ENCODE data around the gene MEPCE.
"Not testable (repeated sequence)": the region's sequence is repeated elsewhere in the genome, so short reads cannot be mapped to it uniquely, and the experiment has no call there.

Gene MEPCE

DNA sequence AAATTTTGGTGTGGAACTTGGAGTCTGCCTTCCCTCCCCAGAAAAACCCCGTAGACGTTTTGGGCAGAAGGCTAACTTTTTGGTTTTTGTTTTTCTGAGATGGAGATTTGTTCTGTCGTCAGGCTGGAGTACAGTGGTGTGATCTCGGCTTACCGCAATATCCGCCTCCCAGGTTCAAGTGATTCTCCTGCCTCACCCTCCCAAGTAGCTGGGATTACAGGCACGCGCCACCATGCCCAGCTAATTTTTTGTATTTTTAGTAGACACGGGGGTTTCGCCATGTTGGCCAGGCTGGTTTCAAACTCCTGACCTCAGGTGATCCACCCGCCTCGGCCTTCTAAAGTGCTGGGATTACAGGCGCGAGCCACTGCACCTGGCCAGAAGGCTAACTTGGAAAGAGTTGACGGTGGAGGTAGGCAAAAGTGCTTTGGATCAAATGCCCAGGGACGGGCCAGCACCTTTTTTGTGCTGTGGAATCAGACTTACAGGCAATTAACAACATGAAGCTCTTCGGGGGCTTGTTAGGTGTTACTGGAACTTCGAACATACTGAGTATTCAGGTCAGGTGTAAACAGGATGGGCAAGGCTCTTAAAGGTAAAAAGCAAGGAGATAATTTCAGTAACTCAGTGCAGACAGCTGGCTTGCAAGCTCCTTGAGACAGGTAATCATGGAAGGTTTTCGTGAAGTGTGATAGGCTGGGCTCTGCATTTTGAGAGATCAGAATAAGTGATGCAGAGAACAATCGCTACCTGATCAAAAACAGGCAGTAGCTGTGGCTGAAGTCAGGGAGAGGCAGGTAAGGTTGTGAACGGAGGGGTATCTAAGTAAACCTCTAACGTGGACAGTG, 4.9 kb downstream of the MEPCE start:
- DNase-seq: no peak

DNA sequence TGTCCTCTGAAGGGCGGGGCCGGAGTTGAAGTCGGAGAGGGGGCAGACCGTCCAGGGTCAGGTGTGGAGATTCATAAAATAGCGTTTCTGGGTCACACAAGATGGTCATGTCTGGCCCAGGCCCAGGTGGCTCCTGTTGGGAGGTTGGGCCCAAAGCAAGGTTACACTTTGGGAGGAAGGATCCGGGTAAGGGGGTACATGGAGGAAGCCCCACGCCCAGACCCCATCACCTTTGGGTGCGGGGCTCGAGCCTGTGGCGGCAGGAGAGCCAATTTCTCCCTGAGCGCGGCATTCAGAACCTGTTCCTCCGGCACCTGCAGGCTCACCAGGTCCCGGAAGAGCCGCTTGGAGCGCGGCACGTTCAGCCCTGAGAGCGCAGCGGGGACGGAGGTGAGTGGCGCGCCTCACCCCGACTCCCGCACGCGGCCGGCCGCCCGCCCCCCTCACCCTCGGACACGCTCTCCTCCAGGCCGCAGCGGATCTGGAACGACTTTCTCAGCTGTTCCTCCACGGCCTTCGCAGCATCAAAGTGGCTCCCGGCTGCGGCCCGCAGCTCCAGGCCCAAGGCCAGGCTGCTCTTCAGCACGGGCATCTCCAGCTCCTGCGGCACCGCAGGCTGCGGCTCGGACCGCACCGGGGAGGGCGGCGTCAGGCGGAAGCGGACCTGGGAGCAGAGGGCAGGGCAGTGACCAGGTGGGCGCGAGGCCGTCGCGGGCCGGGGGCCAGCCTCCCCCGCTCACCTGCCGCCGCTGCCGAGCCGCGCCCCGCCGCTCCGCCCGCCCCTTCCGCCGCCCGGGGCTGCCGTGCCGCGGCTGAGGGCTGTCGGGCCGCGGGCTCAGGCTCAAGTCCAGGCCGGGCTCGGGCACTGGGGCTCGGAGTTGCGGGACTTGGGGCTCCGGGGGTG, 6.0 kb downstream of the MEPCE start:
- DNase-seq: peak; percentile 46

DNA sequence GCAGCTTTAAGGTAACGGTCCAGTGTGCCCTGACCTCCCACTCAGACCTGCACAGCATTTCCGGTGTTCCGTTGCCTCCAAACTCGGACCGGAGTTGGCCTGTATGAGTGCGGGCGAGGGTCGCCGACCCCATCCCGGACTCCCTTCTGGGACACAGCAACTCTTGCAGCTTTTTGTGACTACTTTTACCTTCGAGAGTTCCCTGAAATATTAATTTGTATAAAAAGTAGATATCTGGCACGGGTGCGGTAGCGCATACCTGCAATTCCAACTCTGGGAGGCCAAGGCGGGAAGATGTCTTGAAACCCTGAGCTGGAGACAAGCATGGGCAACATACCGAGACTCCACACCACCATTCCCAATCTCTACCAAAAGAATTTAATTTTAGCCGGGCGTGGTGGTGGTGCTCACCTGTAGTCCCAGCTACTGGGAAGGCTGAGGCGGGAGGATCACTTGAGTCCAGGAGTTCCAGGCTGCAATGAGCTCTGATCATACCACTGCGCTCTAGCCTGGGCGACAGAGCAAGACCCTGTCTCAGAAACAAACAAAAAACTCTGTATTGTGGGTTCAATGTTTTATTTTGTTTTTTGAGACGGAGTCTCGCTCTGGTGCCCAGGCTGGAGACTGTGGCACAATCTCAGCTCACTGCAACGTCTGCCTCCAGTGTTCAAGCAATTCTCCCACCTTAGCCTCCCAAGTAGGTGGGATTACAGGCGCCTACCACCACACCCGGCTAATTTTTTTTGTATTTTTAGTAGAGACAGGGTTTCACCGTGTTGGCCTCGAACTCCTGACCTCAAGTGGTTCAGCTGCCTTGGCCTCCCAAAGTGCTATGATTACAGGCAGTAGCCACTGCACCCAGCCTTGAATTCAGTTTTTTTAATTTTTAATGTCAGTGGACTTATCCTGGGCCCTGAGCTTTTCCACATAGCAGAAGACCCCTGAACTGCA, 7.8 kb downstream of the MEPCE start:
- no peak for DNase-seq

DNA sequence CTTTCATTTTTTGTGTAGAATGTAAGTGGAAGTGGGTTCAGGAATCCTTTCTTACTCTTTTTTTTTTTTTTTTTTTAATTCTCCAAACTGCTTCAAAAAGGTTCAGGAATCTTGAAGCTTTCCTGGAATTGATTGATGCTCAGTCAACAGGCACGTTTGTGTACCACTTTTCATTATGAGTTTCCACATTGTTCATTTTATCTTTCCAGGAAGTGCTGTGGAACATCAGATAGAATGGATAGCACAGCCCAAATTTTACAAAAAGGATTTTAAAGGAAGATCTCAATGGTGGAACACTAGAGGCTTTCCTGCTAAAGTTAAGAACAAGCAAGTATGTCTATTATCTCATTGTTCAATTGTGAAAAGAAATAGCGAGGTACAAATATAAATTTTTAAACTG, 8.5 kb downstream of the MEPCE start:
- DNase-seq: no peak

DNA sequence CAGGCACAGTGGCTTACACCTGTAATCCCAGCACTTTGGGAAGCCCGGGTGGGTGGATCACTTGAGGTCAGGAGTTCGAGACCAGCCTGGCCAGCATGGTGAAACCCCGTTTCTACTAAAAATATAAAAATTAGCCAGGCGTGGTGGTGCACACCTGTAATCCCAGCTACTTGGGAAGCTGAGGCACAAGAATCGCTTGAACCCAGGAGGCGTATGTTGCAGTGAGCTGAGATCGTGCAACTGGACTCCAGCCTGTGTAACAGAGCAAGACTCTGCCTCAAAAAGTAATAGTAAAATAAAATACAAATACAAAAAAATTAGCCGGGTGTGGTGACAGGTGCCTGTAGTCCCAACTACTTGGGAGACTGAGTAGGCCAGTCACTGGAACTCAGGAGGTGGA, 9.1 kb downstream of the MEPCE start:
- not testable (repeated sequence) for DNase-seq

DNA sequence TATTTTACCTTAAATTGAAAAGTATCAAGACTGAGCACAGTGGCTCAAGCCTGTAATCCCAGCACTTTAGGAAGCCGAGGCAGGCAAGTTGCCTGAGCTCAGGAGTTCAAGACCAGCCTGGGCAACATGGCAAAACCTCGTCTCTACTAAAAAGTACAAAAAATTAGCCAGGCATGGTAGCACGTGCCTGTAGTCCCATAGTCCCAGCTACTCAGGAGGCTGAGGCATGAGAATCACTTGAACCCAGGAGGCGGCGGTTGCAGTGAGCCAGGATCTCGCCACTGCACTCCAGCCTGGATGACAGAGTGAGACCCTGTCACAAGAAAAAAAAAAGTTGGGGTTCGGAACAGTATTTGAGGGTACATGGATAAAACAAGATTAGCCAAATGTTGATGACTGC, 9.6 kb downstream of the MEPCE start:
- not testable (repeated sequence) for DNase-seq

DNA sequence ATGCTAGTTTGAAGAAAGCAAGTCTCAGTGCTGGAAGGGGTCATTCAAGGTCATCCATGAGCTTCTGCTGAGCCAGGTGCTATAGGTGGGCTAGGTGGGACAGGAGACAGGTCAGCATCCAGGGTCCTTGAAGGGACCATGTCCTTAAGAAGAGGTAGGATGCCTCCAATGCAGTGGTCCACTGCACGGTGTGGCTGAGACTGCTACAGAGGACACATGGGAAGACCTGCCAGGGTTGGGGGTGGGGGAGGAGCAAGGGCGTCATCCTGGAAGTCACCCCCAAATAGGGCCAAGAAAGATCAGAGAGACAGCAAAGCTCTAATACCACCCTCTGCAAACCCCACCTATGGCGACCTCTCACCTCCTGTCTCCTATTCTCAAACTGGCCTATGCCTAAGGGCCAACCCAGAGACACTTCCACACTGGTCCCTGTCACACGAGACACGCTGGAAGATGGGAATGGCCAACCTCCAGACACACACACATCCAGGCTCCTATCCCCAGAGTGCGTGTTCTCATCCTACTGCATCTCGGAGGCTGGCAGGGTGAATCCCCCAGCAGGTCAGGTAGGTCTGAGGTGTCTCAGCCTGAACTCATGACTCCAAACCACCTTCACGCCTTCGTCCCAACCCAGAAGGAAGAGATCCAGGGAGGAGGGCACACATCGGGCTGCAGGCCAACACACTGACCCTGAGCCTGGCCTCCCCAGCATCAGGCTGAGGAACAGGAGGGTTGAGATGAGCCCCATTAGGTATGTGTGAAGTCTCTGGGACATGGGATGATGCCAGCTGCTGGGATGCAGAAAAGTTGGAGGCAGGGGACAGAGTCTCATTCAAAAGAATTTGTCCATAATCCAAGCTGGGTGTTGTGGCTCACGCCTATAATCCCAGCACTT, 12.3 kb downstream of the MEPCE start:
- DNase-seq: no peak

DNA sequence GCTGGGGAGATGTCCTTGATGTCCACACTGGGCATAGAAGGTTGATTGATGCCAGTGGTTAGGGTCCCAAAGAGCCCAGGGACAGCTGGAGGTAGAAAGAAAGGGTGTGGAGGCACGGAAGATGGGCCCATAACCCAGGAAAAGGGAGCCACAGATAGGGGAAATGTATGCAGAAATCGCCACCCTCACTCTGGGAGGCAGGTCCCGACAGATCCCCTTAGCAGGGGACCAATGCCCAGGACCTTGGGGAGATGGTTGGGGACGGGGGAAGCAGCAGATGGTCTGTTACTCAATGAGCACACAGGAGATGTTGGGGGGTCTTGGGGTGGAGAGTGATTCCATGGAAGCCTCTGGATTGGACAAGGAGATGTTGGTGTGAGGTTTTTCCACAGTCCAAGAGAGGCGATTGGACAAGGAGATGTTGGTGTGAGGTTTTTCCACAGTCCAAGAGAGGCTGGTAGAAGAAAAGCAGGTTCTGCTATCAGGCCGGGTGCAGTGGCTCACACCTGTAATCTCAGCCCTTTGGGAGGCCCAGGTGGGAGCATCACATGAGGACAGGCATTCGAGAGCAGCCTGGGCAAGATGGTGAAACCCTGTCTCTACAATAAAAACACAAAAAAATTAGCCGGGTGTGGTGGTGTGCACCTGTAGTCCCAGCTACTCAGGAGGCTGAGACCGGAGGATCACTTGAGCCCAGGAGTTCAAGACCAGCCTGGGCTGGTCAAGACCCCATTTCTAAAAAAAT, 13.6 kb downstream of the MEPCE start:
- DNase-seq: no peak

DNA sequence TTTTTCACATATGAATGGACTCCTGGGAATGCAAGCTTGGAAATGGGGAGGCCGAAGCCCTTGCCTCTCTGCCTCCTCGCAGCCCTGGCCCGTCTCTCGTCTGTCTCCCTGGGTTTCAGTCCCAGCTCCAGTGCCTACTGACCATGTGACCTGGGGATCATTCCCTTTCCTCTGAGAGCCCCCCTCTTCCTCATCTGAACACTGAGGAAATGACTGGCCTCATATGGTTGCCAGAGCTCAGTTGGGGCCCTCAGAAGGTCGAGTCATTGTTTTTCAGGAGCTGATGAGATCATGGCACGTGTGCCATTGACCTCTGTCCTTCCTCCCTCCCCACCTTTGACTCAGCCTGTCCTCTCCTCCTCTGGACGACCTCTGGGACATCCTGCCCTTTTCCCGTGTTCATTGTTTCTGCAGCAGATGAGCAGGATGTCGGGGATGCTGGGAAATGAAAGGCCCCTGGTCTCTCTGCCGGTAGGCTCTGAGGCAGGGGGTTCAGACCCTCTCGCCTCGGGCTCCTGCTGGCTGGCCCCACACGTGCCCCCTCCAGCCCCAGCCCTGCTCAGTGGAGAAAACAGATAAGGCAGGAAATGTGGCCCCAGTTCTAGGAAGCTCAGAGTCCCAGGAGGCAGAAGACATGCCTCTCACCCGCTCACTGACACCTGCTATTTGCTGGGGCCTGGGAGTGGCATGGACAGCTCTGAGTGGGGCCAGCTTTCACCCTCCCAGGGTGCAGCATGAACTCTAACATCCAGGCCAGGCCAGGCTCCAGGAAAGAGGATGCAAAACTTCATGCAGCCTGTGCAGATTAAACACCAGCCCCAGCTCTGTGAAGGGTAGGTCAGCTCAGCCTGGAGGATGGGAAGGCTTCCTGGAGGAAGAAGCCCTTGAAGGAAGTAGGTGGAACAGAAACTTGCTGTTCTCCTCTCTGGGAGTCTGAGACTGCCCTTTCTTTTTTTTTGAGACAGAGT, 15.0 kb downstream of the MEPCE start:
- DNase-seq: no peak

DNA sequence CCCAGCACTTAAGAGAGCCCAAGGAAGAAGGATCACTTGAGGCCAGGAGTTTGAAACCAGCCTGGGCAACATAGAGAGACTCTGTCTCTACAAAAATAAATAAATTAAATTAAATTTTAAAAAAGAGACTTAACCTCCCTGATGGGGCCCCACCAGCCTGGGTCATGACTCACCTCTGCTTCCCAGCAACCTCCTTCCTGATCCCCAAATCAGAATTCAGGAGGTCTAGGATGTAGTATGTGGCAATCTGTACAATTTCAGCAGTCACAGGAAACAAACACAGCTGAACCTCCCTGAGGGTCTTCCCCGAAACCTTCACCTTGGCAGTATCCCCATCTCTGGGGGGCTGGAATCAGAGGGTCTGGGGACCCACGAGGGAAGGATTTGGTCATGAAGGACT, 16.4 kb downstream of the MEPCE start:
- no peak for DNase-seq

DNA sequence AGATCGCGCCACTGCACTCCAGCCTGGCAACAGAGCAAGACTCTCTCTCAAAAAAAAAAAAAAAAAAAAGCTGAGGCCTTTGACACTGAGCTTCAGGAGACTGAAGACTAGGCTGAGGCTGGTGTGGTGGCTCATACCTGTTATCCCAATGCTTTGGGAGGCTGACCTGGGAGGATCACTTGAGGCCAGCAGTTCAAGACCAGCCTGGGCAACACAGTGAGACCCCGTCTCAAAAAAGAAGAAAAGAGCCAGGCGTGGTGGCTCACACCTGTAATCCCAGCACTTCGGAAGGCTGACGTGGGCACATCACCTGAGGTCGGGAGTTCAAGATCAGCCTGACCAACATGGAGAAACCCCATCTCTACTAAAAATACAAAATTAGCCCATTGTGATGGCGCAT, 17.7 kb downstream of the MEPCE start:
- not testable (repeated sequence) for DNase-seq

DNA sequence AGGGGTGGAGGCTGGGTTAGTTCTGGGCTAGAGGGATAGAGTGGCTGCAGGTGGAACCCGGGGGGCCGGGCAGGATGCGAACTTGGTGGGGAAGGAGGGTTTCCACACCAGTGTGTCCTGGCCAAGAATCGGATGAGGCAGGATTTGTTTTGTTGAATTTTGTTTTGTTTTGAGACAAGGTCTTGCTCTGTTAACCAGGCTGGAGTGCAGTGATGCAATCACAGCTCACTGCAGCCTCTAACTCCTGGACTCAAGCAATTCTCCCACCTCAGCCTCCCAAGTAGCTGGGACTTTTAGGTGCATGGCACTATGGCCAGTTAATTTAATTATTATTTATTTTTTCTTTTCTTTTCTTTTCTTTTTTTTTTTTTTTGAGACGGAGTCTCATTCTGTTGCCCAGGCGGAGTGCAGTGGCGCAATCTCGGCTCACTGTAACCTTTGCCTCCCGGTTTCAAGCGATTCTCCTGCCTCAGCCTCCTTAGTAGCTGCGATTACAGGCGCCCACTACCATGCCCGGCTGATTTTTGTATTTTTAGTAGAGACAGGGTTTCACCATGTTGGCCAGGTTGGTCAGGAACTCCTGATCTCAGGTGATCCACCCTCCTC, 19.7 kb downstream of the MEPCE start:
- no peak for DNase-seq

DNA sequence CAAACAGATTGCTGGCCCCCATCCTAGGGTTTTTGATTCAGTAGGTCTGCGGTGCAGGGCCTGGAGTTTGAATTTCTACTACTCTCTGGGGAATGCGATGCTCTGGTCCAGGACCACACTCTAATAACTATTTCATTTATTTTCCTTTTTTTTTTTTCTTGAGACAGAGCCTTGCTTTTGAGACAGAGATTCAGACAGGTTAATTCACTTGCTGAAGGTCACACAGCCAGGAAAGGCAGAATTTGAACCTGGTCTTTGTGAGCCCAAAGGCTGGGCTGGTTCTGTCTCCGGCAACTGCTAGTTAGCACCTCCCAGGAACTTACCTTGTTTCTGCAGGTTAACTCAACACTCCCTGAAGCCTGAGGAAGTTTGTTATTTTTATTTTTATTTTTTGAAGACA, 22.9 kb downstream of the MEPCE start:
- no peak for DNase-seq

DNA sequence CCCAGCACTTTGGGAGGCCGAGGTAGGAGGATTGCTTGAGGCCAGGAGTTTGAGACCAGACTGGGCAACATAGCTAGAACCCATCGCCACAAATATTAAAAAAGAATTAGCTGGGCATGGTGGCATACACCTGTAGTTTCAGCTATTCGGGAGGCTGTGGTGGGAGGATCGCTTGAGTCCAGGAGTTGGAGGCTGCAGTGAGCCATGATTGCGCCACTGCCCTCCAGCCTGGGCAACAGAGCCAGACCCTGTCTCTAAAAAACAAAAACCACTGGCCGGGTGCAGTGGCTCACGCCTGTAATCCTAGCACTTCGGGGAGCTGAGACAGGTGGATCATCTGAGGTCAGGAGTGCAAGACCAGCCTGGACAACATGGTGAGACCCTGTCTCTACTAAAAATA, 24.2 kb downstream of the MEPCE start:
- DNase-seq: not testable (repeated sequence)

DNA sequence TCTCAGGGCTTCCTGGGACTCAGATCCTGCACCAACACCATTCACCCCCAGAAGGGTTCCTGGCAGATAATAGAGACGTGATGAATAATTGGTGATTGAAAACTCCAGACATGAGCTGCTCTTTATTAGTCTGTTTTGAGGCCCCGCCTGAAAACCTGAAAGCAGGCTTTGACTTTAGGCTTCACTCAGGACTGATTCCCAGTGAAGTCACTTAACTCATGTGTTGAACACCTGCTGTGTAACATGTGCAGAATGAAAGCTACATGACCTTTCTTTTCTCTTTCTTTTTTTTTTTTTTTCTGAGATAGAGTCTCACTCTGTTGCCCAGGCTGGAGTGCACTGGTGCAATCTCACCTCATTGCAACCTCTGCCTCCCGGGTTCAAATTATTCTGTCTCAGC, 25.6 kb downstream of the MEPCE start:
- DNase-seq: no peak

DNA sequence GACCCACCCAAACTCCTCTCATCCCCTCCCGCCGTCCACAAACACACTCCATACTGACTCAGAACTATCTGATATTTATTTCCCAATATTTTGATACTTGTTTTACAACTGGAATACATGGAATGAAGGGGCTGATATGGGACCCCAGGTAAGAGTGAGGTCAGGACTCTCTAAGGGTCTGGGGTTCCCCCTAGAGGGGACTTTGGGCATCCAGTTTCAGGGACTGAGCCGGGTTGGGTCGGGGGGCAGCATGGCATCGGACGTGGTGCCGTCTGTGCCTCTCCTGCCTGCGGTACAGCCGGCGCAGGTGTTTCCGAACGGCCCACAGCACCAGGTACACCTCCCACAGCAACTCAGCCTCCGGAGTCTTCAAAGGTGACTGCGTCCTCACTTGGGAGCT, 26.9 kb downstream of the MEPCE start:
- DNase-seq: no peak

DNA sequence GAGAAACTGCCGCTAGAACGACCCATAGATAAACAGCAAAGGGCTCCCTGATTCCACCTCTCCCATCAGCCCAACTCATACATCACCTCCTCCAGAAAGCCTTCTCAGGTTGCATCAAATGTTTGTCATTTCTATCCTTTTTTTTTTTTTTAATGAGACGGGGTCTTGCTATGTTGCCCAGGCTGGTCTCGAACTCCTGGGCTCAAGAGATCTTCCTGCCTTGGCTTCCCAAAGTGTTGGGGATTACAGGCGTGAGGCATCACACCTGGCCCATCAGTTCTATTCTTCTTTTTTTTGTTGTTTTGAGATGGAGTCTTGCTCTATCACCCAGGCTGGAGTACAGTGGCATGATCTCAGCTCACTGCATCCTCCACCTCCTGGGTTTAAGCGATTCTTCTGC, 27.4 kb downstream of the MEPCE start:
- no peak for DNase-seq

DNA sequence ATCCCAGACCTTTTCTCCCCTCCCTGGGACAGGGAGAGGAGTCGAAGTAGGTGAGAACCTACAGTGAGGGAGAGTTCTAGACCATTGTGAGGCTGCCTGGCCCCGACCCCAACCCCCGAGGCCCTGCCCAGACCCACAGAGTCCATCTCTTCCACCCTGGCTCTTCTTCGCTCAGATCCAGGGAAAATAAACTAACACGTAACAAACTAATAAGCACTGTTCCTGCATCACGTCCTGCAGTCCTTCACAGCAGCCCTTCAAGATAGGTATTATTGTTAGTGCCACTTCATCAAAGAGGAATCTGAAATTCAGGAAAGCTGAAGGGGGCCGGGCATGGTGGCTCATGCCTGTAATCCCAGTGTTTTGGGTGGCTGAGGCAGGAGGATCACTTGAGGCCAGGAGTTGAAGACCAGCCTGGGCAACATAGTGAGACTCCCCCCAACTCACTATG, 34.6 kb downstream of the MEPCE start, which contains the start of gene SPACDR:
SPACDR (minus strand) TSS at position 51 of the 451 bp plus-strand sequence. CDS start 235 bp downstream, outside the sequence.
- DNase-seq: no peak

DNA sequence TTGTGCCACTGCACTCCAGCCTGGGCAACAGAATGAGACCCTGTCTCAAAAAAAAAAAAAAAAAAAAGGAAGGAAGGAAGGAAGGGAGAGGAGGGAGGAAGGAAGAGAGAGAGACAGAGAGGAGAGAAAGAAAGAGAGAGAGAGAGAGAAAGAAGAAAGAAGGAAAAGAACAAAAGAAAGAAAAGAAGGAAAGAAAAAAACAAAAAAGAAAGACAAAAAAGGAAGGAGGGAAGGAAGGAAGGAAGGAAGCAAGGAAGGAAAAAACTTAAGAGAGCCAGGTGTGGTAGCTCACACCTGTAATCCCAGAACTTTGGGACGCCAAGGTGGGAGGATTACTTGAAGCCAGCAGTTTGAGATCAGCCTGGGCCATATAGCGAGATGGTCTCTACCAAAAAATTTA, 35.2 kb downstream of the MEPCE start:
- DNase-seq: no peak

Measured in activated gamma-delta T cell treated with Interleukin-2 at 50 U/mL for 16 hours (primary cell).